AG09309 (cell line): ENCODE results near the gene IFNGR1.
"Not testable (repeated sequence)": the region's sequence is repeated elsewhere in the genome, so short reads cannot be mapped to it uniquely, and the experiment has no call there.

Experiments
- DNase-seq: peaks from one replicate; pipeline ENCODE4 v3.0.0-alpha.2; 2010; ENCODE audit warnings: low read depth
- H3K4me3 ChIP-seq: 2 replicates; pipeline ENCODE4 v1.5.1; 2011; ENCODE audit warnings: mild to moderate bottlenecking, low read depth, low read length, moderate library complexity; ENCODE audit not compliant: control insufficient read depth
- CTCF ChIP-seq: IDR thresholded peaks from 2 replicates; pipeline ENCODE4 v1.5.1; 2011; ENCODE audit warnings: mild to moderate bottlenecking, low read depth, low read length, inconsistent platforms; ENCODE audit not compliant: insufficient read depth, control insufficient read depth; ENCODE audit errors: missing control alignments

The IFNGR1 gene

GRCh38 chr6:137208279-137208678 is 10.9 kb downstream of the IFNGR1 start:
- no peak for TF ChIP-seq CTCF
- no peak for DNase-seq
- no peak overlapping the region for H3K4me3 ChIP-seq

GRCh38 chr6:137207457-137207856 is 11.7 kb downstream of the IFNGR1 start:
- not testable (repeated sequence) for DNase-seq, H3K4me3 ChIP-seq

- TF ChIP-seq CTCF = no peak
- DNase-seq = no peak
- H3K4me3 ChIP-seq = no peak overlapping the region
These were observed 12.6 kb downstream of the IFNGR1 start for GRCh38 chr6:137206577-137206976.

GRCh38 chr6:137203256-137203655 is 15.9 kb downstream of the IFNGR1 start:
- H3K4me3 ChIP-seq = no peak overlapping the region
- no peak for DNase-seq
- TF ChIP-seq CTCF = no peak

- DNase-seq = no peak
- no peak overlapping the region for H3K4me3 ChIP-seq
- TF ChIP-seq CTCF = peak; percentile 54
These were observed 17.1 kb downstream of the IFNGR1 start for GRCh38 chr6:137202078-137202477.

GRCh38 chr6:137201006-137201405 is 18.2 kb downstream of the IFNGR1 start:
- H3K4me3 ChIP-seq = no peak overlapping the region
- TF ChIP-seq CTCF = no peak
- no peak for DNase-seq

- TF ChIP-seq CTCF = no peak
- H3K4me3 ChIP-seq = no peak overlapping the region
- no peak for DNase-seq
These were observed 18.9 kb downstream of the IFNGR1 start for GRCh38 chr6:137200288-137200687.
